Medulla oblongata (tissue), 1 donor: Measurements from ENCODE around the gene TREML4.
"Not testable (repeated sequence)": the region's sequence is repeated elsewhere in the genome, so short reads cannot be mapped to it uniquely, and the experiment has no call there.

ENCODE experiments used
- DNase-seq: peaks from one replicate; pipeline ENCODE4 v3.0.0-alpha.2; 2015; ENCODE audit errors: extremely low spot score

The TREML4 gene

GRCh38 chr6:41204156-41204555 is 24.0 kb upstream of the TREML4 start:
- DNase-seq, result no peak

GRCh38 chr6:41208439-41209106 is 19.6 kb upstream of the TREML4 start:
- DNase-seq, result no peak

- no peak for DNase-seq
Observed at GRCh38 chr6:41209547-41210320, 18.4 kb upstream of the TREML4 start.

GRCh38 chr6:41214559-41215238 is 13.4 kb upstream of the TREML4 start:
- no peak for DNase-seq

DNA sequence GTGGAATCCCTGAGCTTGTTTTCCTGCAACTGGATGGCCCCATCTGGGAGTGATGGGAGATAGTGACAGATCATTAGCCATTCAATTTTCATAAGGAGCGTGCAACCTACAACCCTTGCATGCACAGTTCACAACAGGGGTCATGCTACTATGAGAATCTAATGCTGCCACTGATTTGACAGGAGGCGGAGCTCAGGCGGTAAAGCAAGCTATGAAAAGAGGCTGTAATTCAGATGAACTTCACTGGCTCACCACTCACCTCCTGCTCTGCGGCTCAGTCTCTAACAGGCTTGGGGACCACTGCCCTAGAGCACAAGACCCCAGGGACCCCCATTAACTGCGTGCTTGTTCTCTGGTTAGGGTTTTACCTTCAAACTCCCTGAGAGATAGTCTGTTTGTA is 12.4 kb upstream of the TREML4 start:
- no peak for DNase-seq

GRCh38 chr6:41216616-41217015 is 11.5 kb upstream of the TREML4 start:
- no peak for DNase-seq

GRCh38 chr6:41222045-41222444 is 6.1 kb upstream of the TREML4 start:
- DNase-seq, result no peak

GRCh38 chr6:41222513-41222912 is 5.6 kb upstream of the TREML4 start:
- DNase-seq, result no peak

DNA sequence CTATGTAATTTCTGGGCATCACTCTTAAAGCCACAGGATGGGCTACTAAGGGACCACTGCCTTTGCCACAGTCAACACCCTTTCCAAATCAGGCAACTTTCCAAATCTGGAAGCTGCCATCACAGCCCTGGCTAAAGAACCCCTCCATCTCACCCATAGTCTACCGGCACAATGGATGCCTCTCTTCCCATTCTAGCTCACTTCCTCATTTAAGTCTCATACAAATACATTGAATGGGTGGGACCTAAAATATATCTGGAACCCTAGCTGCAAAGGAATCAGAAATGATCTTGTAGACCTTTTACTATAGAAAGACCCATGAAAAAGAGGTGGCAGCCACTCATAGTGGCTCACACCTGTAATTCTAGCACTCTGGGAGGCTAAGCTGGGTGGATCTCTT is 3.3 kb upstream of the TREML4 start:
- no peak for DNase-seq

DNA sequence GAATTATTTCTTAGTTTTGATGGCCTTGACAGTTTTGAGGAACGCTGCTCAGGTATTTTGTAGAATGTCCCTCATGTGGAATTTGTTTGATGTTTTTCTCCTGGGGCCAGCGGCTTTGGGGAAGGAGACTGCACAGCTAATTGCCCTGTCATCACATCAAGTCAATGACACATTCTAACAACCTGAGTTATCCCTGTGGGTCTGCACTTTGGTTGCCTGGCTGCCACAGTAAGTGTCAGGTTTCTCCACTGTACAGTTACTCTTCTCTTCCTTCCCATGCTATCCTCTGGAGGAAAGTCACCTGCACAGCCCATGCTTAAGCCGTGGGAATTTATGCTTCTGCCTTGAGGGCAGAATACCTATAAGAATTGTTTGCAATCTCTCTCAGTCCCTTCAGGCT is 1.4 kb upstream of the TREML4 start:
- DNase-seq, result no peak

DNA sequence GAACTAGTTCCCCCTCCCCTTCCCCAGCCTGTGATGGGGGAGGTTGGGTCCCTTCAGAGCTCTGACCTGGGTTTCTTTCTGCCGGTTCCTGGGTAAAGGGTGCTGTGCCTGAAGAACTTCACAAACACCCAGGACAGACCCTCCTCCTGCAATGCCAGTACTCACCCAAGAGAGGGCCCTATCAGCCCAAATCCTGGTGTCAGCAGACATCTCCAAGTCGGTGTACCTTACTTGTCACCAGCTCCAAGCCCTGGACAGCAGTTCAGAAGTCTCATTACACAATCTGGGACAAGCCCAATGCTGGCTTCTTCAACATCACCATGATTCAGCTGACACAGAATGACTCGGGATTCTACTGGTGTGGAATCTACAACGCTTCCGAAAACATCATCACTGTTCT is 467 bp downstream of the TREML4 start:
- no peak for DNase-seq

GRCh38 chr6:41229721-41230120 is 1.6 kb downstream of the TREML4 start:
- DNase-seq, result no peak

GRCh38 chr6:41231246-41231645 is 3.1 kb downstream of the TREML4 start:
- DNase-seq, result no peak

GRCh38 chr6:41232667-41233066 is 4.5 kb downstream of the TREML4 start:
- DNase-seq, result no peak

DNA sequence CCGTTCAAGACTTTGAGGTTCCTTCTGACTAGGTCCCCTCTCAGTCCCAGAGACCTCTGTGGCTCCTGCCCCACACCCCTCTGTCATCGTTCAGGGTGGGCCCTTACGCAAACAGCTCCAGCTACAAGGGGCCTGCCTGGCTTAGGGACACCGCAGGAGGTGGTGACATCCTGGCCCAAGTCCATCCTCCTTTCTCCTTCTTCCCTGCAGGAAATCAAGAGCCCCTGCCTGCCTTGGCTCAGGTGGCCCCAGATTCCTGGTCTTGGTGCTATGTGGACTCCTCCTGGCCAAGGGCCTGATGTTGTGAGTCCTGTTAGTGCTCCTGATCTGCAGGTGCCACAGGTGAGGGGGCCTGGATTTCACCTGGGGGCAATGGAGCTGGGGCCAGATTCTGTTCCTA is 8.1 kb downstream of the TREML4 start:
- no peak for DNase-seq

- no peak for DNase-seq
Observed at GRCh38 chr6:41237128-41237527, 9.0 kb downstream of the TREML4 start.

DNA sequence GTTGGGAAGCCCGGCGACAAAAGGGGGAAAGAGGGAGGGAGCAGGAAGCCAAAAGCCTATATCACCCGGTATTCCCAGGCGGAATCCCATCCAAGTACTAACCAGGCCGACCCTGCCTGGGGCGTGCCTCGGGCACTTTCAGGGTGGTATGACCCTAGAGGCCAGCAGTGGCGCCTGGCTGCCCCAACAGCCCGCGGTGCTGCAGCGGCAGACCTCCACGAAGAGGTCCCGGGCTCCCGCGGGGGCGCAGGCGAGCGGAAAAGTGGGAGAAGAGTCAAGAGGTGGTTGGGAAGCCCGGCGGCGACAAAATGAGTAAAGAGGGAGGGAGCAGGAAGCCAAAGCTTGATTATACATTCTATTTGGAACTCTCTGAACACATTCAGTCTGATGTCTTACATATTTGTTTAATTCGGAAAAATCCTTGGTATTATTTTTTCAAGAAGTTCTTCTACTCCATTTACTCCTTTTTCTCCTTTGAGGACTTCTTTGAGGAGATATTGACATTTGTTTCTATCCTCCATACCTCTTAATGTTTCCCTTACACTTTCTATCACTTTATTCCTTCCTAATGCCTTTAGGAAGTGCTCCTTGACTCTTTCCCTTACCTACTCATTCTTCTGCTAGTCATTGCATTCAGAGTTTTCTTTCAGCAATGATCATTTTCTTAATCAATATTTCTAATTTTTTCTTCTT is 11.5 kb downstream of the TREML4 start:
- no peak for DNase-seq

DNA sequence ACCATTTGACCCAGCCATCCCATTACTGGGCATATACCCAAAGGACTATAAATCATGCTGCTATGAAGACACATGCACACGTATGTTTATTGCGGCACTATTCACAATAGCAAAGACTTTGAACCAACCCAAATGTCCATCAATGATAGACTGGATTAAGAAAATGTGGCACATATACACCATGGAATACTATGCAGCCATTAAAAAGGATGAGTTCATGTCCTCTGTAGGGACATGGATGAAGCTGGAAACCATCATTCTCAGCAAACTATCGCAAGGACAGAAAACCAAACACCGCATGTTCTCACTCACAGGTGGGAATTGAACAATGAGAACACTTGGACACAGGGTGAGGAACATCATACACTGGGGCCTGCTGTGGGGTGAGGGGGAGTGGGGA is 18.4 kb downstream of the TREML4 start:
- not testable (repeated sequence) for DNase-seq

DNA sequence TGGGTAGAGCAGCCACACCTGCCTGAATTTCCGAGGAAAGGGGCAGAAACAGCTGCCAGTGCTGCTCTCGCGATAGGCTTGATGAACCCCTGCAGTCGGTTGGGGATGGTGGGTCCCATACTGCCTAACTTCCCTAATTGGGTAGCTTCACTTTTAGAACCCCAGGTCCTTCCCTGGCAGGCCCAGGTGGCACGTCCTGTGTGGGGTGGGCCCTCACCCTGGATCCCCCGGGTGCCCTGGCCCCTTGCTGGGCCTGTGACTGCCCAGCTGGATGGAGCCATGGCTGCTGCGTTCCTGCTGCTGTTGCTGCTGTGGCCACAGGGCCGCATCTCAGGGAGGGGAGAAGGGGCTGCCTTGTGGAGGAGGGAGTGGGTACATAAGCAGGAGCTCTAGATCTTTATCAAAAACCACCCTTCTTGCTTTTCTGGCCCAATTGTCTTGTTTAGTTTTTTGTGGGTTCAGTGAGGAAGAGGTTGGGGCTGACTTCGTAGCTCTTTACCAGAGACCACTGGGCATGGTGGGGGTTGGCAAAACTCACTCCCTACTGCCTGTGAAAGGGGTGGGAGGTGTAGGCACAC is 19.2 kb downstream of the TREML4 start:
- no peak for DNase-seq

GRCh38 chr6:41247882-41248705 is 19.9 kb downstream of the TREML4 start:
- no peak for DNase-seq
